ENCODE measurements around the gene SOX8. TPM values are rescaled to one million over a fixed set of nuclear protein-coding genes. Genes with fewer than 3 reads are reported as not detected.

The SOX8 gene
- polyA plus RNA-seq, 1 experiment = not detected

DNA sequence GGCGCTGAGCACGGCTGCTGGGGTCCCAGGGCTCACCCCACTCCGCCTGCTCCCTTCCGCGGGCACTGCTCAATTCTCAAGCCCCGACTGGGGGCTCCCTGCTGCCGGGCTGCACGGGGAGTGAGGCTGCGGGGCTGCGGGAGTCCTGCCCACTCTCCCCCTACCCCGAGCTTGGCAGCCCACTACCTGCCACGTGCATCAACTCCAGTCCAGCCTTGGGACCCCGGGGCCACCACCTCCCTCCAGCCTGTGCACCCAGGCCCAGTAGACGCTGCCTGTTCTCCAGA lies 47.6 kb downstream of the SOX8 start:
- ChIA-PET POLR2A (no interaction called here), CTCF (no interaction called here)

DNA sequence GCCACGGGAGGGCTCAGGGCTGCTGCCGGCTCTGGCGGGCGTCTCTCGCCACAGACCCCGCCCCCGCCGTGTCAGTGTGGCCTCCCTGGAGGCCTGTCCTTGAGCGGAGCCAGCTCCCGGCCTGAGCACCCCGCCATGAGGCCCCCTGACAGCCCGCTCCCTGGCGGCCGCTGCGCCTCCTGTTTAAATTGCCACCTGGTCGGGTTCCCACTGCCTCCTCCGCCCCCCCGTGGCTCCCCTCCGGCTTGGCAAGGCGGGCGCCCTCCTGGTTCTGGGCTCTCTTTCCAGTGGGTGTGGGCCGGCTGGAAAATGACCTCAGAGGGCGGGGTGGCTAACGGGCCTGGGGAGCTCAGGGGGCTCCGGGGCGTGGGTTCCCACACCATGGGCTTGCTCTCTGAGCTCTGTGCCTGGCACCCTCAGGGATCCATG lies 48.9 kb downstream of the SOX8 start:
- CTCF ChIA-PET = no interaction called here
- POLR2A ChIA-PET = interaction anchor here (0.5 kb wide), 1 partner anchor 30 kb away, joined by 3 read pairs; no protein-coding TSS in a partner anchor
- H3K27ac ChIP-seq (ENCODE audit: low read depth, low read length) = no peak overlapping the region
- peaks cover 23% of the 10 kb centered on the region for H3K27me3 ChIP-seq (ENCODE audit: control insufficient read depth, insufficient read depth, low read length)
- TF ChIP-seq, protein P1, sequence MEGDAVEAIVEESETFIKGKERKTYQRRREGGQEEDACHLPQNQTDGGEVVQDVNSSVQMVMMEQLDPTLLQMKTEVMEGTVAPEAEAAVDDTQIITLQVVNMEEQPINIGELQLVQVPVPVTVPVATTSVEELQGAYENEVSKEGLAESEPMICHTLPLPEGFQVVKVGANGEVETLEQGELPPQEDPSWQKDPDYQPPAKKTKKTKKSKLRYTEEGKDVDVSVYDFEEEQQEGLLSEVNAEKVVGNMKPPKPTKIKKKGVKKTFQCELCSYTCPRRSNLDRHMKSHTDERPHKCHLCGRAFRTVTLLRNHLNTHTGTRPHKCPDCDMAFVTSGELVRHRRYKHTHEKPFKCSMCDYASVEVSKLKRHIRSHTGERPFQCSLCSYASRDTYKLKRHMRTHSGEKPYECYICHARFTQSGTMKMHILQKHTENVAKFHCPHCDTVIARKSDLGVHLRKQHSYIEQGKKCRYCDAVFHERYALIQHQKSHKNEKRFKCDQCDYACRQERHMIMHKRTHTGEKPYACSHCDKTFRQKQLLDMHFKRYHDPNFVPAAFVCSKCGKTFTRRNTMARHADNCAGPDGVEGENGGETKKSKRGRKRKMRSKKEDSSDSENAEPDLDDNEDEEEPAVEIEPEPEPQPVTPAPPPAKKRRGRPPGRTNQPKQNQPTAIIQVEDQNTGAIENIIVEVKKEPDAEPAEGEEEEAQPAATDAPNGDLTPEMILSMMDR (IDR thresholded peaks at IDR 0.05; ENCODE audit: low read depth, low read length) = no peak
- no peak overlapping the region for H3K4me3 ChIP-seq (ENCODE audit: low read depth, low read length)
- no peak for DNase-seq (ENCODE audit: low read depth, low spot score)
- H3K9me3 ChIP-seq (ENCODE audit: control insufficient read depth, insufficient read depth, low read length) = peaks cover 20% of the 10 kb centered on the region

More for the DNA sequence above, 47.6 kb downstream of the SOX8 start:
- Histone ChIP-seq H3K27ac (ENCODE audit: low read depth, low read length) (no peak overlapping the region), H3K27me3 (ENCODE audit: control insufficient read depth, insufficient read depth, low read length) (peaks cover 27% of the 10 kb centered on the region), H3K9me3 (ENCODE audit: control insufficient read depth, insufficient read depth, low read length) (peaks cover 15% of the 10 kb centered on the region), H3K4me3 (ENCODE audit: low read depth, low read length) (no peak overlapping the region)
- no peak for DNase-seq (ENCODE audit: low read depth, low spot score)
- TF ChIP-seq, protein P1 (IDR thresholded peaks at IDR 0.05; ENCODE audit: low read depth, low read length) = no peak

DNA sequence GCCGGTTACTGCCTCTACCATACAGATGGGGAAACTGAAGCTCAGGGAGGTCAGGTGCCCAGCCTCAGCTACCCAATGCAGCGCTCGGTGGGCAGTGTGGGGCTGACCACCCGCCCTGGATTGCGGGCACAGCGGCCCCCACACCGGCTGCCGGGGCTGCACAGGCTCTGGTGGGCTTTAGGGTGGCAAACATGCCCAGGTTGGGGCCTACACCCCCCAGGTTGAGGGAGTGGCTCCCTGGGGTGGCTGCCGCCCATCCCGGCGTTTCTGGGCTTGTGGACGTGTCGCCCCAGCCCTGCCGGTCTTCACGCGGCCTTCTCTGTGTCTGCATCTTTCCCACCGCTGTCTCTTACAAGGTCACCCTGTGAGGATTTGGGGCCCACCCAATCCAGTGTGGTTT lies 50.1 kb downstream of the SOX8 start:
- TF ChIP-seq, protein P1 (IDR thresholded peaks at IDR 0.05; ENCODE audit: low read depth, low read length) = no peak
- POLR2A ChIA-PET = no interaction called here
- Histone ChIP-seq H3K4me3 (ENCODE audit: low read depth, low read length) (no peak overlapping the region), H3K27me3 (ENCODE audit: control insufficient read depth, insufficient read depth, low read length) (peaks cover 23% of the 10 kb centered on the region), H3K27ac (ENCODE audit: low read depth, low read length) (no peak overlapping the region), H3K9me3 (ENCODE audit: control insufficient read depth, insufficient read depth, low read length) (peaks cover 17% of the 10 kb centered on the region)
- no peak for DNase-seq (ENCODE audit: low read depth, low spot score)
- CTCF ChIA-PET = no interaction called here

DNA sequence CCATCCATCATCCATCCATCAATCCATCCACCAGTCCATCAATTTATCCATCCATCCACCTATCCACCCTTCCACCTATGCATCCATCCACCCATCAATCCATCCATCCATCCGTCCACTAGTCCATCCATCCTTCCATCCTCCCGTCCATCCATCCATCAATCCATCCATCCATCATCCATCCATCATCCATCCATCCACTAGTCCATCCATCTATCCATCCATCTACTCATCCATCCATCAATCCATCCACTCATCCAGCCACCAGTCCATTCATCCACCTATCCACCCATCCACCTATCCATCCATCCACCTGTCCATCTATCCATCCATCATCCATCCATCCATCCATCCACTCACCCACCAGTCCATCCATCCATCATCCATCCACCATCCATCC lies 51.0 kb downstream of the SOX8 start:
- CTCF ChIA-PET = no interaction called here
- Histone ChIP-seq H3K4me3 (ENCODE audit: low read depth, low read length) (no peak overlapping the region), H3K9me3 (ENCODE audit: control insufficient read depth, insufficient read depth, low read length) (peaks cover 15% of the 10 kb centered on the region), H3K27ac (ENCODE audit: low read depth, low read length) (no peak overlapping the region), H3K27me3 (ENCODE audit: control insufficient read depth, insufficient read depth, low read length) (peaks cover 23% of the 10 kb centered on the region)
- POLR2A ChIA-PET = no interaction called here
- no peak for DNase-seq (ENCODE audit: low read depth, low spot score)
- TF ChIP-seq, protein P1 (IDR thresholded peaks at IDR 0.05; ENCODE audit: low read depth, low read length) = no peak

- POLR2A ChIA-PET = no interaction called here
- Histone ChIP-seq H3K9me3 (ENCODE audit: control insufficient read depth, insufficient read depth, low read length) (peaks cover 15% of the 10 kb centered on the region), H3K27ac (ENCODE audit: low read depth, low read length) (no peak overlapping the region), H3K4me3 (ENCODE audit: low read depth, low read length) (no peak overlapping the region), H3K27me3 (ENCODE audit: control insufficient read depth, insufficient read depth, low read length) (peaks cover 17% of the 10 kb centered on the region)
- CTCF ChIA-PET = no interaction called here
- TF ChIP-seq, protein P1 (IDR thresholded peaks at IDR 0.05; ENCODE audit: low read depth, low read length) = no peak
- DNase-seq (ENCODE audit: low read depth, low spot score) = no peak
Observed at GRCh38 chr16:1033128-1033679, 51.6 kb downstream of the SOX8 start.
